OCI-LY7 (cell line): ENCODE data around the gene ATXN1. TPM values are rescaled to one million over a fixed set of nuclear protein-coding genes. Genes with fewer than 3 reads are reported as not detected.

Experiments
- BruUV-seq: library from RNA; stranded (reverse); fragments of 400-500 nt; replicated peaks from 2 replicates; lab custom pipeline; 2021; lab: Mats Ljungman, UMichigan
- CTCF ChIA-PET: fragments of 300-600 bp; sonication (Branson Sonifier 250); formaldehyde crosslinking; loops from one replicate; lab custom pipeline; 2022; ENCODE audit warnings: antibody characterized with exemption; ENCODE audit not compliant: unreplicated experiment; lab: Charles Lee
- POLR2A ChIA-PET: fragments of 300-600 bp; sonication (Branson Sonifier 250); formaldehyde crosslinking; loops from one replicate; lab custom pipeline; 2022; ENCODE audit warnings: antibody characterized with exemption; lab: Charles Lee
- DNase-seq: peaks from one replicate; pipeline ENCODE4 v3.0.0-alpha.2; 2015; ENCODE audit warnings: low spot score
- H2AFZ ChIP-seq: fragments of 200-600 bp; sonication (generic), shearing (Covaris generic); 2 replicates; pipeline ENCODE4 v1.6.1; 2014; ENCODE audit warnings: mild to moderate bottlenecking, antibody characterized with exemption, low read length, moderate library complexity
- H3K27ac ChIP-seq: fragments of 200-600 bp; sonication (generic); 2 replicates; pipeline ENCODE4 v1.5.1; 2014; ENCODE audit warnings: mixed run types, low read depth, mild to moderate bottlenecking, moderate library complexity, low read length, inconsistent platforms; ENCODE audit not compliant: poor library complexity, severe bottlenecking
- H3K36me3 ChIP-seq: fragments of 200-600 bp; sonication (generic); 2 replicates; pipeline ENCODE4 v1.6.1; 2014; ENCODE audit warnings: mild to moderate bottlenecking, antibody characterized with exemption, low read length, moderate library complexity, mixed read lengths; ENCODE audit not compliant: insufficient read depth
- H3K4me1 ChIP-seq: fragments of 200-600 bp; sonication (generic); 2 replicates; pipeline ENCODE4 v1.5.1; 2014; ENCODE audit warnings: mild to moderate bottlenecking, low read length; ENCODE audit not compliant: insufficient read depth, poor library complexity, severe bottlenecking
- H3K4me2 ChIP-seq: fragments of 200-600 bp; sonication (generic); 2 replicates; pipeline ENCODE4 v1.6.1; 2014; ENCODE audit warnings: mild to moderate bottlenecking, low read length
- H3K4me3 ChIP-seq: fragments of 200-600 bp; sonication (generic); 2 replicates; pipeline ENCODE4 v1.5.1; 2014; ENCODE audit warnings: mild to moderate bottlenecking, low read depth, low read length; ENCODE audit not compliant: poor library complexity, severe bottlenecking
- H3K79me2 ChIP-seq: fragments of 200-600 bp; sonication (generic); 2 replicates; pipeline ENCODE4 v1.6.1; 2016; ENCODE audit warnings: low read depth, mild to moderate bottlenecking, low read length, moderate library complexity, mixed read lengths; ENCODE audit not compliant: insufficient read depth
- H3K9me2 ChIP-seq: fragments of 200-600 bp; sonication (generic); 2 replicates; pipeline ENCODE4 v1.6.1; 2016; ENCODE audit warnings: mild to moderate bottlenecking, low read length, mixed read lengths; ENCODE audit not compliant: insufficient read depth
- H3K9me3 ChIP-seq: fragments of 200-600 bp; sonication (generic); 2 replicates; pipeline ENCODE4 v1.6.1; 2014; ENCODE audit warnings: mild to moderate bottlenecking, mixed run types, low read length, mixed read lengths
- H4K20me1 ChIP-seq: fragments of 200-600 bp; sonication (generic); 2 replicates; pipeline ENCODE4 v1.6.1; 2014; ENCODE audit warnings: mild to moderate bottlenecking, antibody characterized with exemption, low read length, moderate library complexity, mixed read lengths; ENCODE audit not compliant: insufficient read depth
- EZH2phosphoT487 ChIP-seq: fragments of 200-600 bp; sonication (generic); IDR thresholded peaks from 2 replicates; pipeline ENCODE4 v1.6.1; 2018; ENCODE audit warnings: low read depth, borderline replicate concordance, mild to moderate bottlenecking, mixed run types, antibody characterized with exemption, low read length, moderate library complexity, mixed read lengths
- intact Hi-C: fragments of 100-400 bp; cut with micrococcal nuclease; formaldehyde crosslinking; loops from one replicate; pipeline ENCODE4 v1.10.0; 2022; ENCODE audit not compliant: unreplicated experiment
- total RNA-seq, 2 experiments: library from RNA; depleted of rRNA in 1 of 2; stranded (reverse); fragments of >200 nt in 1 of 2; shearing (Covaris generic) in 1 of 2; gene quantifications; 2 replicates each; pipeline ENCODE4 v1.2.3, GENCODE V29; 2014 to 2022
- TF ChIP-seq, protein P1 (sequence below): fragments of 200-600 bp; sonication (generic); conservative IDR thresholded peaks from 2 replicates; pipeline ENCODE4 v1.5.1; 2014; ENCODE audit warnings: mild to moderate bottlenecking, antibody characterized with exemption, low read length, moderate library complexity, mixed read lengths

ATXN1 gene
- total RNA-seq, 2 experiments from 2014 or later = not detected

DNA sequence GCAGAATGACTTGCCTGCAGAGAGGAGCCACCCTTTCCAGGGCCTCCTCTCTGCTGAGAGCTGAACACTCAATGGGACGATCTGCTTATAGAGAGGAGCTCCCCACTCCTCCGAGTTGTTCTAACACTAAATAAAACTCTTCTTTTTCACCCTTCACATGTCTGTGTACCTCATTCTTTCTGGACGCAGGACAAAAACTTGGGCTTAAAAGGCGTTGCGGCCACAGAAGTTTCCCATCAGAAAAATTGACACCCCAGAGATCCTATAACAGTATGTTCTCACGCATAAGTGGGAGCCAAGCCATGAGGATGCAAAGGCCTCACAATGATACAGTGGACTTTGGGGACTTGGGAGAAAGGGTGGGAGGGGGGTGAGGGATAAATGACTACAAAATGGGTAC lies 401.7 kb downstream of the ATXN1 start:
- ChIA-PET POLR2A (no interaction called here), CTCF (no interaction called here)
- no peak for TF ChIP-seq EZH2phosphoT487
- TF ChIP-seq, protein P1, sequence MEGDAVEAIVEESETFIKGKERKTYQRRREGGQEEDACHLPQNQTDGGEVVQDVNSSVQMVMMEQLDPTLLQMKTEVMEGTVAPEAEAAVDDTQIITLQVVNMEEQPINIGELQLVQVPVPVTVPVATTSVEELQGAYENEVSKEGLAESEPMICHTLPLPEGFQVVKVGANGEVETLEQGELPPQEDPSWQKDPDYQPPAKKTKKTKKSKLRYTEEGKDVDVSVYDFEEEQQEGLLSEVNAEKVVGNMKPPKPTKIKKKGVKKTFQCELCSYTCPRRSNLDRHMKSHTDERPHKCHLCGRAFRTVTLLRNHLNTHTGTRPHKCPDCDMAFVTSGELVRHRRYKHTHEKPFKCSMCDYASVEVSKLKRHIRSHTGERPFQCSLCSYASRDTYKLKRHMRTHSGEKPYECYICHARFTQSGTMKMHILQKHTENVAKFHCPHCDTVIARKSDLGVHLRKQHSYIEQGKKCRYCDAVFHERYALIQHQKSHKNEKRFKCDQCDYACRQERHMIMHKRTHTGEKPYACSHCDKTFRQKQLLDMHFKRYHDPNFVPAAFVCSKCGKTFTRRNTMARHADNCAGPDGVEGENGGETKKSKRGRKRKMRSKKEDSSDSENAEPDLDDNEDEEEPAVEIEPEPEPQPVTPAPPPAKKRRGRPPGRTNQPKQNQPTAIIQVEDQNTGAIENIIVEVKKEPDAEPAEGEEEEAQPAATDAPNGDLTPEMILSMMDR = no peak
- no peak for DNase-seq
- H3K79me2 ChIP-seq = no peaks in the 10 kb centered on the region
- no peak overlapping the region for H2AFZ ChIP-seq
- no TSS peak for BruUV-seq
- H3K27ac ChIP-seq = no peak overlapping the region
- intact Hi-C loops = no loop called here
- no peaks in the 10 kb centered on the region for H3K9me3 ChIP-seq
- no peaks in the 10 kb centered on the region for H3K4me1 ChIP-seq
- no peaks in the 10 kb centered on the region for H3K36me3 ChIP-seq
- H3K4me2 ChIP-seq = no peak overlapping the region
- H3K4me3 ChIP-seq = no peak overlapping the region
- H3K9me2 ChIP-seq = no peaks in the 10 kb centered on the region
- H4K20me1 ChIP-seq = no peaks in the 10 kb centered on the region

DNA sequence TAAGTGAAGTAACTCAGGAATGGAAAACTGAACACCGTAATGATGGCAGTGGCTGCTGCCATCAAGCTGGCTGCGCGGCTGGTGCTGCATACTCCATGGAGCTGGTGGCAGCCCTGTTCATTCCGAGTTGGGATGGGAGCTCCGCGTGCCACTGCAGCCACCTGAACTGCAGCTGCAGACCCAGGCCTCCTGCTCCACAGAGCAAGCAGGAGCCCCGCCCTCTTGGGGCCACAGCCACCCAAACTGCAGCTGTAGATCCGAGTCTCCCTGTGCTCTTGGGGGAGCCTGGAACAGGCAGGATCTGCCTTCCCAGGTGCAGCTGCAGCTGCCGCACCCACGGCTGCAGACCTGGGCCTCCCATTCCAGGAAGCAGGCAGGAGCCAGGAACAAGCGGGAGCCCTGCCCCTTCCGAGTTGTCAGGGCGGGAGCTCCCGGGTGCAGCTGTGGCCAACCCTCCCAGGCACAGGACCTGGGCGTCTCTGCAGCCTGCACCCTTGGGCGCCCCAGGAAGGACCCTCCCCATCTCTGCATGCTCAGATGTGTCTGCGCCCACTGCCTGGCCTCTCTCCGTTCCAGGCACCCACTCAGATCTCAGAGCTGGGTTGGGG lies 402.6 kb downstream of the ATXN1 start:
- Histone ChIP-seq H3K4me3 (no peak overlapping the region), H3K27ac (no peak overlapping the region), H3K79me2 (no peaks in the 10 kb centered on the region), H3K9me3 (no peaks in the 10 kb centered on the region), H4K20me1 (no peaks in the 10 kb centered on the region), H3K9me2 (no peaks in the 10 kb centered on the region), H3K36me3 (no peaks in the 10 kb centered on the region), H2AFZ (no peak overlapping the region), H3K4me1 (no peaks in the 10 kb centered on the region), H3K4me2 (no peak overlapping the region)
- intact Hi-C loops = no loop called here
- BruUV-seq = no TSS peak
- DNase-seq = no peak
- CTCF ChIA-PET = no interaction called here
- TF ChIP-seq, protein P1 = no peak
- no peak for TF ChIP-seq EZH2phosphoT487
- POLR2A ChIA-PET = no interaction called here

DNA sequence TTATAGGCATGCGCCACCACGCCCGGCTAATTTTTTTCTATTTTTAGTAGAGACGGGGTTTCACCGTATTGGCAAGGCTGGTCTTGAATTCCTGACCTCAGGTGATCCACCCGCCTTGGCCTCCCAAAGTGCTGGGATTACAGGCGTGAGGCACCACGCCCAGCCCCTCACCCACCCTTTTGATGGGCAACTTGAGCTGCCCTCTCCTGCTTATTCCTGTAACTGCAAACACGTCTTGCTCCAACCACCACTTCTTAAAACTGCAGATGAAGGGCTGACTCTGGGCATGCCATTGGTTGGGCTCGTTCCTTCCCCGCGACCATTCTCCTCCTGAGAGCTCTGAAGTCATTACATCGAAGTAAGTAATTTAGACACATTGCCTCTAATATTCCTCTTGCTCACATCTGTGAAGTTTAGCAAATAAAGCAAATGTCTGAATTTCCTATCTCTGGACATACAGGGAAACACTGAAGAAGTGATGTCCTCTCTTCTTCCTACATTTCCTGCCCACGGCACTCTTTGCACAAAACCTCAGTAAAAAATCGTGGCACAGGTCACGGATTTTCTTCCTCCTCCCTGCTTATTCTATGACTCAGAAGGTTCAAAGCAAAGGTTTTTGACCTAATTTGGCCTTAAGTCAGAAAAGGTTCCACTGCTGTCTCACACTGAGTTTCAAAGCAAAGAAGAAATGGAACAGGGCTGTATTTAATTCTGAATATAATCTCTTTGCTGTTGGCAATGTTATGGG lies 405.4 kb downstream of the ATXN1 start:
- Histone ChIP-seq H3K4me2 (no peak overlapping the region), H3K4me3 (no peak overlapping the region), H3K27ac (no peak overlapping the region), H3K79me2 (no peaks in the 10 kb centered on the region), H3K9me3 (no peaks in the 10 kb centered on the region), H3K4me1 (no peaks in the 10 kb centered on the region), H2AFZ (no peak overlapping the region), H4K20me1 (no peaks in the 10 kb centered on the region), H3K36me3 (no peaks in the 10 kb centered on the region), H3K9me2 (no peaks in the 10 kb centered on the region)
- BruUV-seq = no TSS peak
- ChIA-PET POLR2A (no interaction called here), CTCF (no interaction called here)
- TF ChIP-seq, protein P1 = no peak
- no peak for TF ChIP-seq EZH2phosphoT487
- no peak for DNase-seq
- intact Hi-C loops = no loop called here
